ENCODE results near the gene LOXHD1. TPM values are rescaled to one million over a fixed set of nuclear protein-coding genes. Genes with fewer than 3 reads are reported as not detected.

Gene LOXHD1, protein sequence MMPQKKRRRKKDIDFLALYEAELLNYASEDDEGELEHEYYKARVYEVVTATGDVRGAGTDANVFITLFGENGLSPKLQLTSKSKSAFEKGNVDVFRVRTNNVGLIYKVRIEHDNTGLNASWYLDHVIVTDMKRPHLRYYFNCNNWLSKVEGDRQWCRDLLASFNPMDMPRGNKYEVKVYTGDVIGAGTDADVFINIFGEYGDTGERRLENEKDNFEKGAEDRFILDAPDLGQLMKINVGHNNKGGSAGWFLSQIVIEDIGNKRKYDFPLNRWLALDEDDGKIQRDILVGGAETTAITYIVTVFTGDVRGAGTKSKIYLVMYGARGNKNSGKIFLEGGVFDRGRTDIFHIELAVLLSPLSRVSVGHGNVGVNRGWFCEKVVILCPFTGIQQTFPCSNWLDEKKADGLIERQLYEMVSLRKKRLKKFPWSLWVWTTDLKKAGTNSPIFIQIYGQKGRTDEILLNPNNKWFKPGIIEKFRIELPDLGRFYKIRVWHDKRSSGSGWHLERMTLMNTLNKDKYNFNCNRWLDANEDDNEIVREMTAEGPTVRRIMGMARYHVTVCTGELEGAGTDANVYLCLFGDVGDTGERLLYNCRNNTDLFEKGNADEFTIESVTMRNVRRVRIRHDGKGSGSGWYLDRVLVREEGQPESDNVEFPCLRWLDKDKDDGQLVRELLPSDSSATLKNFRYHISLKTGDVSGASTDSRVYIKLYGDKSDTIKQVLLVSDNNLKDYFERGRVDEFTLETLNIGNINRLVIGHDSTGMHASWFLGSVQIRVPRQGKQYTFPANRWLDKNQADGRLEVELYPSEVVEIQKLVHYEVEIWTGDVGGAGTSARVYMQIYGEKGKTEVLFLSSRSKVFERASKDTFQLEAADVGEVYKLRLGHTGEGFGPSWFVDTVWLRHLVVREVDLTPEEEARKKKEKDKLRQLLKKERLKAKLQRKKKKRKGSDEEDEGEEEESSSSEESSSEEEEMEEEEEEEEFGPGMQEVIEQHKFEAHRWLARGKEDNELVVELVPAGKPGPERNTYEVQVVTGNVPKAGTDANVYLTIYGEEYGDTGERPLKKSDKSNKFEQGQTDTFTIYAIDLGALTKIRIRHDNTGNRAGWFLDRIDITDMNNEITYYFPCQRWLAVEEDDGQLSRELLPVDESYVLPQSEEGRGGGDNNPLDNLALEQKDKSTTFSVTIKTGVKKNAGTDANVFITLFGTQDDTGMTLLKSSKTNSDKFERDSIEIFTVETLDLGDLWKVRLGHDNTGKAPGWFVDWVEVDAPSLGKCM (N-terminal part only)
- total RNA-seq, result 0.11 and 0.26 TPM in 2 replicates

DNA sequence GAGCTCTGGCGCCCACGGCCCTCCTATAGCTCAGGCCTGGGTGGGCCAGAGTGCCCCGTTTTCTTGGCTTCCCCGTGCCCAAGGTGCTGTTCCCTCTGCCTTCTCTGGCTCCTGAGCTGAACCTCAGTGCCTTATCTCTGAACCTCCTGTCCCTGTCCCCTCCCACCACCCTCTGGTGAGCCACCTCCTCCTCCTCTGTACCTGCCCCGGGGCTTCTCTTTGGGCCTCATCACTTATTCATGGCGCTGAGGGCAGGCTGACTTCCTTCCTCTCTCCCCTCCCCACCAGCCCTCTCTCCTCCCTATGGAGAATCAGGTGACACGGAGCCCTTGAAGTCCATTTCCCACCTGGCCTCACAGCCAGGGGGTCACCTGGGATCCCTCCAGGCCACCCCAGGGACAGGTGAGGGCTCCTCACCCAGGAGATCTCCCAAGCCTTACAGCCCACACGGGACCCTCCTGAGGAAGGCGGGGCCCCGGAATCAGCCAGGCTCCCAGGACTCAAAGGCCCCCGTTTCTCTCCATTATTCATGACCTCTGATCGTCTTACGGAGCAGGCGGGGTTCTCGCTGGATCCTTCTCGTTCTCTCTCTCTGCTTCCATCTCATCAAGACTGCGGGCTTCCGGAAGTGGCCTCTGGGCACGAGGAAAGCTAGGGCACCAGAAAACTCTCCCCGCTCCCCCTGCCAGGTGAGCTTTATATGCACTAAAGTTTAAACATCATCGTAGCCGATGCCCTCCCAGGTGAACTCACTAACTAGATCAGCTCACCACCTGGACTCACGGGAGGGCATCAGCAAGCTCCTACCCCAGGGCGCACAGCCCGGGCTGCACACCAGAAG is at the start of gene LOXHD1:
Gene LOXHD1, minus strand, starts transcription at position 106 of the 841 bp plus-strand sequence. CDS start 187 bp downstream, outside the sequence.

Other genes with a start within 250 kb of the LOXHD1 start
- under 0.01 TPM in 1 of 2 replicates, not detected in the other for gene ST8SIA5, start 99.8 kb upstream of the LOXHD1 start, total RNA-seq

All from dermis lymphatic vessel endothelial cell (primary cell).